Measurements from ENCODE around the gene SPACA6. TPM values are rescaled to one million over a fixed set of nuclear protein-coding genes. Genes with fewer than 3 reads are reported as not detected.
A peak's percentile ranks its signal among the peaks of the same experiment; 100 is the strongest.
"Not testable (repeated sequence)": the region's sequence is repeated elsewhere in the genome, so short reads cannot be mapped to it uniquely, and the experiment has no call there.

Gene SPACA6
- total RNA-seq (2014; rRNA removed; shearing (Covaris generic)) (5.1 and 5.2 TPM in 2 replicates), polyA plus RNA-seq (2016; fragmentation: Nextera tagmentation; extraction: Ambion mirVana) (8.2 and 11.5 TPM in 2 replicates)
- long read RNA-seq: 0 reads

DNA sequence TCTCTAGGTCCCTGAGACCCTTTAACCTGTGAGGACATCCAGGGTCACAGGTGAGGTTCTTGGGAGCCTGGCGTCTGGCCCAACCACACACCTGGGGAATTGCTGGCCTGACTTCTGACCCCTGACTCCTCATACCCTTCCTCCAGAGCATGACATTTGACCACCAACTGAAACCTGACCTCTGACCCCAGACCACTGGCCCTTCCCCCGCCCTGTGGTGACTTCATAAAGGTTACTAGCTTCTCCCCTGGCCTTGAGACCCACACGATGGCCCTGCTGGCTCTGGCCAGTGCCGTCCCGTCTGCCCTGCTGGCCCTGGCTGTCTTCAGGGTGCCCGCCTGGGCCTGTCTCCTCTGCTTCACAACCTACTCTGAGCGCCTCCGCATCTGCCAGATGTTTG is at the start of gene SPACA6:
Gene SPACA6 (plus strand): TSS at position 71 of the 400 bp plus-strand sequence. CDS start 197 bp downstream, at position 268.
- H3K4me3 Mint-ChIP-seq: peak within 1 kb of the TSS; percentile 11; the same call in 1 of the 3 replicates
- Histone ChIP-seq H3K27ac (ENCODE audit: low read depth) (no peak within 1 kb of the TSS), H3K27me3 (ENCODE audit: insufficient read depth) (no peaks in the 10 kb centered on the region), H3K4me3 (peak within 1 kb of the TSS; percentile 76; the same call in 1 of the 2 replicates), H3K36me3 (ENCODE audit: insufficient read depth) (no peaks in the 10 kb centered on the region), H3K9me2 (ENCODE audit: insufficient read depth) (no peaks in the 10 kb centered on the region), H3K4me1 (ENCODE audit: insufficient read depth) (peaks cover 10% of the 10 kb centered on the region; the same call in 1 of the 2 replicates), H2AFZ (no peak within 1 kb of the TSS), H4K20me1 (replicated peaks; ENCODE audit: insufficient read depth) (no peaks in the 10 kb centered on the region; the same call in 1 of the 2 replicates), H3K4me2 (peak within 1 kb of the TSS; percentile 98; the same call in 1 of the 2 replicates), H3K79me2 (replicated peaks; ENCODE audit: insufficient read depth) (peaks cover 16% of the 10 kb centered on the region; the same call in 1 of the 2 replicates), H3F3A (replicated peaks; ENCODE audit: low read depth) (0 out of 2 replicates have a peak, but pooled peaks cover 4% of the 10 kb centered on the region)
- peaks cover 29% of the 10 kb centered on the region for H3K4me1 Mint-ChIP-seq
- H3K27me3 Mint-ChIP-seq (ENCODE audit: insufficient read depth, low read depth, poor library complexity): peaks cover 13% of the 10 kb centered on the region
- peaks cover 3% of the 10 kb centered on the region for H3K9me3 Mint-ChIP-seq
- H3K27ac Mint-ChIP-seq: no peak within 1 kb of the TSS
- no peak for DNase-seq (ENCODE audit: low spot score)
- no peak for ATAC-seq
- TF ChIP-seq, protein P1, sequence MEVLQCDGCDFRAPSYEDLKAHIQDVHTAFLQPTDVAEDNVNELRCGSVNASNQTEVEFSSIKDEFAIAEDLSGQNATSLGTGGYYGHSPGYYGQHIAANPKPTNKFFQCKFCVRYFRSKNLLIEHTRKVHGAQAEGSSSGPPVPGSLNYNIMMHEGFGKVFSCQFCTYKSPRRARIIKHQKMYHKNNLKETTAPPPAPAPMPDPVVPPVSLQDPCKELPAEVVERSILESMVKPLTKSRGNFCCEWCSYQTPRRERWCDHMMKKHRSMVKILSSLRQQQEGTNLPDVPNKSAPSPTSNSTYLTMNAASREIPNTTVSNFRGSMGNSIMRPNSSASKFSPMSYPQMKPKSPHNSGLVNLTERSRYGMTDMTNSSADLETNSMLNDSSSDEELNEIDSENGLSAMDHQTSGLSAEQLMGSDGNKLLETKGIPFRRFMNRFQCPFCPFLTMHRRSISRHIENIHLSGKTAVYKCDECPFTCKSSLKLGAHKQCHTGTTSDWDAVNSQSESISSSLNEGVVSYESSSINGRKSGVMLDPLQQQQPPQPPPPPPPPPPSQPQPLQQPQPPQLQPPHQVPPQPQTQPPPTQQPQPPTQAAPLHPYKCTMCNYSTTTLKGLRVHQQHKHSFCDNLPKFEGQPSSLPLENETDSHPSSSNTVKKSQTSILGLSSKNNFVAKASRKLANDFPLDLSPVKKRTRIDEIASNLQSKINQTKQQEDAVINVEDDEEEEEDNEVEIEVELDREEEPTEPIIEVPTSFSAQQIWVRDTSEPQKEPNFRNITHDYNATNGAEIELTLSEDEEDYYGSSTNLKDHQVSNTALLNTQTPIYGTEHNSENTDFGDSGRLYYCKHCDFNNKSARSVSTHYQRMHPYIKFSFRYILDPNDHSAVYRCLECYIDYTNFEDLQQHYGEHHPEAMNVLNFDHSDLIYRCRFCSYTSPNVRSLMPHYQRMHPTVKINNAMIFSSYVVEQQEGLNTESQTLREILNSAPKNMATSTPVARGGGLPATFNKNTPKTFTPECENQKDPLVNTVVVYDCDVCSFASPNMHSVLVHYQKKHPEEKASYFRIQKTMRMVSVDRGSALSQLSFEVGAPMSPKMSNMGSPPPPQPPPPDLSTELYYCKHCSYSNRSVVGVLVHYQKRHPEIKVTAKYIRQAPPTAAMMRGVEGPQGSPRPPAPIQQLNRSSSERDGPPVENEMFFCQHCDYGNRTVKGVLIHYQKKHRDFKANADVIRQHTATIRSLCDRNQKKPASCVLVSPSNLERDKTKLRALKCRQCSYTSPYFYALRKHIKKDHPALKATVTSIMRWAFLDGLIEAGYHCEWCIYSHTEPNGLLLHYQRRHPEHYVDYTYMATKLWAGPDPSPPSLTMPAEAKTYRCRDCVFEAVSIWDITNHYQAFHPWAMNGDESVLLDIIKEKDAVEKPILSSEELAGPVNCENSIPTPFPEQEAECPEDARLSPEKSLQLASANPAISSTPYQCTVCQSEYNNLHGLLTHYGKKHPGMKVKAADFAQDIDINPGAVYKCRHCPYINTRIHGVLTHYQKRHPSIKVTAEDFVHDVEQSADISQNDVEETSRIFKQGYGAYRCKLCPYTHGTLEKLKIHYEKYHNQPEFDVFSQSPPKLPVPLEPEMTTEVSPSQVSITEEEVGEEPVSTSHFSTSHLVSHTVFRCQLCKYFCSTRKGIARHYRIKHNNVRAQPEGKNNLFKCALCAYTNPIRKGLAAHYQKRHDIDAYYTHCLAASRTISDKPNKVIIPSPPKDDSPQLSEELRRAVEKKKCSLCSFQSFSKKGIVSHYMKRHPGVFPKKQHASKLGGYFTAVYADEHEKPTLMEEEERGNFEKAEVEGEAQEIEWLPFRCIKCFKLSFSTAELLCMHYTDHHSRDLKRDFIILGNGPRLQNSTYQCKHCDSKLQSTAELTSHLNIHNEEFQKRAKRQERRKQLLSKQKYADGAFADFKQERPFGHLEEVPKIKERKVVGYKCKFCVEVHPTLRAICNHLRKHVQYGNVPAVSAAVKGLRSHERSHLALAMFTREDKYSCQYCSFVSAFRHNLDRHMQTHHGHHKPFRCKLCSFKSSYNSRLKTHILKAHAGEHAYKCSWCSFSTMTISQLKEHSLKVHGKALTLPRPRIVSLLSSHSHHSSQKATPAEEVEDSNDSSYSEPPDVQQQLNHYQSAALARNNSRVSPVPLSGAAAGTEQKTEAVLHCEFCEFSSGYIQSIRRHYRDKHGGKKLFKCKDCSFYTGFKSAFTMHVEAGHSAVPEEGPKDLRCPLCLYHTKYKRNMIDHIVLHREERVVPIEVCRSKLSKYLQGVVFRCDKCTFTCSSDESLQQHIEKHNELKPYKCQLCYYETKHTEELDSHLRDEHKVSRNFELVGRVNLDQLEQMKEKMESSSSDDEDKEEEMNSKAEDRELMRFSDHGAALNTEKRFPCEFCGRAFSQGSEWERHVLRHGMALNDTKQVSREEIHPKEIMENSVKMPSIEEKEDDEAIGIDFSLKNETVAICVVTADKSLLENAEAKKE (CRISPR knock-in tag; IDR thresholded peaks at IDR 0.05): no peak
- no peak for TF ChIP-seq STAT1 (IDR thresholded peaks at IDR 0.05; ENCODE audit: unreplicated experiment)
- H3K36me3 Mint-ChIP-seq (ENCODE audit: low read depth): peaks cover 29% of the 10 kb centered on the region; the same call in 2 of the 3 replicates

DNA sequence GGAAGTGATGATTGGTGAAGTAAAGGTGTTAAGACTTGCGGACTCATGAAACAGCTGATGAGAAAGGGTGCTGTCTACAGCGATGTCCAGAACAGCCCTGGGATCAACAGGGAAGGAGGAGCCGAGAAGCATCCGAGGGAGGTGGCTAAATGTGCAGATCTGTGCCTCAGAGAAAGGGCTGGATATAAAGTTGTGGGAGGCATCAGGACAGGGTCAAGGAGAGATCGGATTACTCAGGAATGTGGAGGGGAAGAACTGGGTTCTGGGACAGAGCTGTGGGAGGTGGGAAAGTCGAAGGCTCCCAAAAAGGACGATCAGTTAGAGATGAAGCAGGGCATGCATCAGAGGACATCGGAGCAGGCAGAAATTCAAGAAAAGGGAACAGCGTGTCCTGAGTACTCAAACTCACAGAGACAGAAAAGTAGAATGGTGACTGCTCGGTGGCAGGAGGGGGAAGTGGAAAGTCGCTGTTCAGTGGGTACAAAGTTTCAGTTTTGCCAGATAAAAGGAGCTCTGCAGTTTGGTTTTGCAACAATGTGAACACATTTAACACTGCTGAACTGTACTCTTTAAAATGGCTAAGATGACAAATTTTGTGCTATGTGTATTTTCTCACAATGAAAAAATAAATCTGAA is 48.4 kb upstream of the SPACA6 start:
- no peak overlapping the region for H2AFZ ChIP-seq
- H3K9me2 ChIP-seq (ENCODE audit: insufficient read depth): no peaks in the 10 kb centered on the region
- Mint-ChIP-seq H3K27ac (no peak overlapping the region), H3K27me3 (ENCODE audit: insufficient read depth, low read depth, poor library complexity) (peaks cover 11% of the 10 kb centered on the region), H3K36me3 (ENCODE audit: low read depth) (peaks cover 20% of the 10 kb centered on the region; the same call in 2 of the 3 replicates), H3K4me1 (no peaks in the 10 kb centered on the region), H3K9me3 (peaks cover 85% of the 10 kb centered on the region), H3K4me3 (no peak overlapping the region)
- H3K79me2 ChIP-seq (replicated peaks; ENCODE audit: insufficient read depth): no peaks in the 10 kb centered on the region
- H3K4me1 ChIP-seq (ENCODE audit: insufficient read depth): no peaks in the 10 kb centered on the region
- H4K20me1 ChIP-seq (replicated peaks; ENCODE audit: insufficient read depth): no peaks in the 10 kb centered on the region
- H3K4me2 ChIP-seq: no peak overlapping the region
- H3K36me3 ChIP-seq (ENCODE audit: insufficient read depth): no peaks in the 10 kb centered on the region
- no peaks in the 10 kb centered on the region for H3K27me3 ChIP-seq (ENCODE audit: insufficient read depth)
- H3K4me3 ChIP-seq: no peak overlapping the region
- TF ChIP-seq POLR2AphosphoS5 (IDR thresholded peaks at IDR 0.05; ENCODE audit: low read depth) (no peak), EZH2phosphoT487 (IDR thresholded peaks at IDR 0.05; ENCODE audit: unreplicated experiment) (no peak), NANOG (IDR thresholded peaks at IDR 0.05; ENCODE audit: borderline replicate concordance) (no peak), EZH2 (IDR thresholded peaks at IDR 0.05; ENCODE audit: low read depth, unreplicated experiment) (no peak), ZNF114 (CRISPR knock-in tag; IDR thresholded peaks at IDR 0.05) (no peak)
- TF ChIP-seq, protein P2, sequence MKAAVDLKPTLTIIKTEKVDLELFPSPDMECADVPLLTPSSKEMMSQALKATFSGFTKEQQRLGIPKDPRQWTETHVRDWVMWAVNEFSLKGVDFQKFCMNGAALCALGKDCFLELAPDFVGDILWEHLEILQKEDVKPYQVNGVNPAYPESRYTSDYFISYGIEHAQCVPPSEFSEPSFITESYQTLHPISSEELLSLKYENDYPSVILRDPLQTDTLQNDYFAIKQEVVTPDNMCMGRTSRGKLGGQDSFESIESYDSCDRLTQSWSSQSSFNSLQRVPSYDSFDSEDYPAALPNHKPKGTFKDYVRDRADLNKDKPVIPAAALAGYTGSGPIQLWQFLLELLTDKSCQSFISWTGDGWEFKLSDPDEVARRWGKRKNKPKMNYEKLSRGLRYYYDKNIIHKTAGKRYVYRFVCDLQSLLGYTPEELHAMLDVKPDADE (IDR thresholded peaks at IDR 0.05): no peak
- H3F3A ChIP-seq (replicated peaks; ENCODE audit: low read depth): no peaks in the 10 kb centered on the region
- DNase-seq (ENCODE audit: low spot score): peak; percentile 43
- H3K27ac ChIP-seq (ENCODE audit: low read depth): no peak overlapping the region
- peak; percentile 56 for ATAC-seq

- Mint-ChIP-seq H3K36me3 (ENCODE audit: low read depth) (peaks cover 25% of the 10 kb centered on the region), H3K27me3 (ENCODE audit: insufficient read depth, low read depth, poor library complexity) (peaks cover 11% of the 10 kb centered on the region), H3K9me3 (peaks cover 85% of the 10 kb centered on the region)
- not testable (repeated sequence) for H3F3A ChIP-seq (replicated peaks; ENCODE audit: low read depth); H3K9me2 ChIP-seq (ENCODE audit: insufficient read depth); H3K4me1 ChIP-seq (ENCODE audit: insufficient read depth); H3K4me1 Mint-ChIP-seq; H3K79me2 ChIP-seq (replicated peaks; ENCODE audit: insufficient read depth); H3K27ac Mint-ChIP-seq; H3K36me3 ChIP-seq (ENCODE audit: insufficient read depth); ATAC-seq; H3K4me3 ChIP-seq; H3K4me3 Mint-ChIP-seq; H3K27ac ChIP-seq (ENCODE audit: low read depth); DNase-seq (ENCODE audit: low spot score); H4K20me1 ChIP-seq (replicated peaks; ENCODE audit: insufficient read depth); H3K4me2 ChIP-seq; H3K27me3 ChIP-seq (ENCODE audit: insufficient read depth)
- H2AFZ ChIP-seq: 0 out of 2 replicates have a peak within 1 kb of the TSS, but pooled peaks have one; percentile 14
Observed at GRCh38 chr19:51646730-51647129, 46.4 kb upstream of the SPACA6 start, which contains the start of gene SIGLEC14. SIGLEC14 (minus strand) TSS chr19:51646825; CDS start chr19:51646759, 66 bp downstream.
